ENCODE results near the gene LYVE1. TPM values are rescaled to one million over a fixed set of nuclear protein-coding genes. Genes with fewer than 3 reads are reported as not detected.

Gene LYVE1
- total RNA-seq, 1 experiment from 2014 or later: 0.31 TPM

DNA sequence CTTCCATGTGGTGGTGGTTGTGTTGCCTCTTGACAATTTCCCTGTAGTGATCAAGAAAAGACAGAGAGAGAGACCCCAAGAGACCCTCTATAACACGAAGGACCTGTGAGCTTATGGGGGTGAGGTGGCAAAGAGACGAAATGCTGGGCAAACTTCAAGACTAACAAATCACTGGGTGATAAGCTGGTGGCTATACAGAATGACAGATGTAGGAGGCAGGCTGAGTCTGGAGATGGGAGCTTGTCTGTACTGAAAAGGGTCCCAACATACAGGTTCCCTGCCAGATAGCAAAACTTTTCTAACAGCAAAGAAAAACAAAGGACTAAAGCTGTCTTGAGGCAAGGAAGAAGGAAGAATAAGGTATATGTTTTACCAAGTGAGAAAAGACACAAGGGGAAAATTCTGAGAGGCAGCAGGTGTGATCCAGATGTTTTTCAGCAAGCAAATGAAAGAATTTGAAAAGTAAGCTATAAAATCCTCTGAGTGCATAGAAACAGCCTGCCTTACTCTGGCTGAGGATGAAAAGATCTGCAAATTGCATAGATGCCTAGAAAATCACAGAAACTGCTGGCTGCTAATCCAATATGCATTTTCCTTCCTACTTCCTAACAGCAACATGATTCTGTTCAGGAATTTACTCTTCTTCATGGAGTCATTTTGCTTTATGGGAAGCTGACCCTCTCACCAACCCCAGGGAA lies 21.9 kb upstream of the LYVE1 start:
- ATAC-seq: no peak
- TF ChIP-seq TCF7L2 (IDR thresholded peaks at IDR 0.05; ENCODE audit: low read depth, low read length) (no peak), POLR2AphosphoS5 (IDR thresholded peaks at IDR 0.05; ENCODE audit: low read depth, low read length) (no peak), SIN3A (IDR thresholded peaks at IDR 0.05; ENCODE audit: borderline replicate concordance, insufficient read depth, low read depth, low read length) (no peak), CTCF (IDR thresholded peaks at IDR 0.05) (no peak)
- TF ChIP-seq, protein P1, sequence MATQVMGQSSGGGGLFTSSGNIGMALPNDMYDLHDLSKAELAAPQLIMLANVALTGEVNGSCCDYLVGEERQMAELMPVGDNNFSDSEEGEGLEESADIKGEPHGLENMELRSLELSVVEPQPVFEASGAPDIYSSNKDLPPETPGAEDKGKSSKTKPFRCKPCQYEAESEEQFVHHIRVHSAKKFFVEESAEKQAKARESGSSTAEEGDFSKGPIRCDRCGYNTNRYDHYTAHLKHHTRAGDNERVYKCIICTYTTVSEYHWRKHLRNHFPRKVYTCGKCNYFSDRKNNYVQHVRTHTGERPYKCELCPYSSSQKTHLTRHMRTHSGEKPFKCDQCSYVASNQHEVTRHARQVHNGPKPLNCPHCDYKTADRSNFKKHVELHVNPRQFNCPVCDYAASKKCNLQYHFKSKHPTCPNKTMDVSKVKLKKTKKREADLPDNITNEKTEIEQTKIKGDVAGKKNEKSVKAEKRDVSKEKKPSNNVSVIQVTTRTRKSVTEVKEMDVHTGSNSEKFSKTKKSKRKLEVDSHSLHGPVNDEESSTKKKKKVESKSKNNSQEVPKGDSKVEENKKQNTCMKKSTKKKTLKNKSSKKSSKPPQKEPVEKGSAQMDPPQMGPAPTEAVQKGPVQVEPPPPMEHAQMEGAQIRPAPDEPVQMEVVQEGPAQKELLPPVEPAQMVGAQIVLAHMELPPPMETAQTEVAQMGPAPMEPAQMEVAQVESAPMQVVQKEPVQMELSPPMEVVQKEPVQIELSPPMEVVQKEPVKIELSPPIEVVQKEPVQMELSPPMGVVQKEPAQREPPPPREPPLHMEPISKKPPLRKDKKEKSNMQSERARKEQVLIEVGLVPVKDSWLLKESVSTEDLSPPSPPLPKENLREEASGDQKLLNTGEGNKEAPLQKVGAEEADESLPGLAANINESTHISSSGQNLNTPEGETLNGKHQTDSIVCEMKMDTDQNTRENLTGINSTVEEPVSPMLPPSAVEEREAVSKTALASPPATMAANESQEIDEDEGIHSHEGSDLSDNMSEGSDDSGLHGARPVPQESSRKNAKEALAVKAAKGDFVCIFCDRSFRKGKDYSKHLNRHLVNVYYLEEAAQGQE (IDR thresholded peaks at IDR 0.05; ENCODE audit: insufficient read depth in 1 of 2, low read depth in 2 of 2, low read length in 1 of 2): no peak
- Histone ChIP-seq H3K27ac (ENCODE audit: low read length) (no peak overlapping the region), H3K4me1 (ENCODE audit: control insufficient read depth, insufficient read depth, low read length) (no peaks in the 10 kb centered on the region), H3K27me3 (ENCODE audit: control insufficient read depth, insufficient read depth, low read length) (peaks cover 28% of the 10 kb centered on the region; the same call in 1 of the 2 replicates), H3K9me3 (ENCODE audit: control insufficient read depth, insufficient read depth, low read depth, low read length) (no peaks in the 10 kb centered on the region), H3K4me3 (ENCODE audit: low read depth in 2 of 2, low read length in 2 of 2) (no peak overlapping the region), H3K36me3 (ENCODE audit: control insufficient read depth, insufficient read depth, low read length) (no peaks in the 10 kb centered on the region)
- in situ Hi-C loops (cut with HindIII; ENCODE audit: low pct_unique_long_range_greater_than_20kb, low sequenced_read_pairs) (no loop called here), intact Hi-C loops (cut with micrococcal nuclease; ENCODE audit: unreplicated experiment) (no loop called here)
- CTCF ChIA-PET: no interaction called here
- no peak for DNase-seq (ENCODE audit: low read depth, low spot score)
- BruUV-seq (replicated peaks): no TSS peak
- POLR2A ChIA-PET: interaction anchor here (0.9 kb wide), 1 partner anchor 49 kb away, joined by 4 read pairs; the partner anchor contains the start of gene RNF141

DNA sequence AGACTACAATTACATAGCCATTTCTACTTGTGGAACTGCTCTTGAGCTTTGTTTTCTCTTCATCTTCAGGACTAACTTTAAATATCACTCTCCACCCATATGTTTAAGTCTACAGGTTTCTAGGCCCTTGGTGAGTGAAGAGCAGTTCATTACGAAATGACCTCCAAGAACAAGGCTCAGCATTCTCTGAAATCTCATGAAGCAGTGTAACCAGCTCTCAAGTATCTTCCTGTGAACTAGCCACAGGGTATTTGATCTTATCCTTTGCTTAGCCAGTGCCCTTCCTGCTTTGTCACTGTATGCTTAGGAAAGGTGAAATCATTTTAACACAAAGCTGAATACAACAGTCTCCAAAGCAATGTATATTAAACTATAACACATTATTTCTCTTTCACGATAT lies 20.4 kb upstream of the LYVE1 start:
- POLR2A ChIA-PET: interaction anchor here (0.7 kb wide), 1 partner anchor 23 kb away, joined by 8 read pairs; no protein-coding TSS in a partner anchor

More for the DNA sequence above, 20.4 kb upstream of the LYVE1 start:
- Histone ChIP-seq H3K36me3 (ENCODE audit: control insufficient read depth, insufficient read depth, low read length) (no peaks in the 10 kb centered on the region), H3K9me3 (ENCODE audit: control insufficient read depth, insufficient read depth, low read depth, low read length) (no peaks in the 10 kb centered on the region), H3K4me3 (ENCODE audit: low read depth in 2 of 2, low read length in 2 of 2) (no peak overlapping the region), H3K27ac (ENCODE audit: low read length) (no peak overlapping the region), H3K4me1 (ENCODE audit: control insufficient read depth, insufficient read depth, low read length) (no peaks in the 10 kb centered on the region), H3K27me3 (ENCODE audit: control insufficient read depth, insufficient read depth, low read length) (peaks cover 30% of the 10 kb centered on the region; the same call in 1 of the 2 replicates)
- DNase-seq (ENCODE audit: low read depth, low spot score) (no peak), ATAC-seq (no peak)
- intact Hi-C loops (cut with micrococcal nuclease; ENCODE audit: unreplicated experiment) (no loop called here), in situ Hi-C loops (cut with HindIII; ENCODE audit: low pct_unique_long_range_greater_than_20kb, low sequenced_read_pairs) (no loop called here)
- TF ChIP-seq CTCF (IDR thresholded peaks at IDR 0.05) (no peak), TCF7L2 (IDR thresholded peaks at IDR 0.05; ENCODE audit: low read depth, low read length) (no peak), POLR2AphosphoS5 (IDR thresholded peaks at IDR 0.05; ENCODE audit: low read depth, low read length) (no peak), SIN3A (IDR thresholded peaks at IDR 0.05; ENCODE audit: borderline replicate concordance, insufficient read depth, low read depth, low read length) (no peak)
- TF ChIP-seq, protein P1 (IDR thresholded peaks at IDR 0.05; ENCODE audit: insufficient read depth in 1 of 2, low read depth in 2 of 2, low read length in 1 of 2): no peak
- CTCF ChIA-PET: no interaction called here
- BruUV-seq (replicated peaks): no TSS peak
